H9 (cell line): Measurements from ENCODE around the gene SAFB. TPM values are rescaled to one million over a fixed set of nuclear protein-coding genes. Genes with fewer than 3 reads are reported as not detected.

Experiments
- DNase-seq: peaks from one replicate; pipeline ENCODE4 v3.0.0-alpha.2; 2017
- H2AFZ ChIP-seq: one replicate; pipeline ENCODE4 v1.6.1; 2013; ENCODE audit warnings: mild to moderate bottlenecking, low read length, control low read depth, moderate library complexity
- H2AK5ac ChIP-seq: 2 replicates; pipeline ENCODE4 v1.6.1; 2013; ENCODE audit warnings: low read length, control low read depth, mixed read lengths; ENCODE audit not compliant: insufficient read length
- H2BK120ac ChIP-seq: one replicate; pipeline ENCODE4 v1.6.1; 2013; ENCODE audit warnings: low read depth, mild to moderate bottlenecking, low read length, control low read depth, inconsistent platforms; ENCODE audit not compliant: poor library complexity, severe bottlenecking
- H2BK12ac ChIP-seq: 2 replicates; pipeline ENCODE4 v1.6.1; 2013; ENCODE audit warnings: low read length, control low read depth, mixed read lengths, low read depth; ENCODE audit not compliant: insufficient read length
- H2BK15ac ChIP-seq: 2 replicates; pipeline ENCODE4 v1.6.1; 2013; ENCODE audit warnings: low read depth, low read length, control low read depth
- H2BK20ac ChIP-seq: one replicate; pipeline ENCODE4 v1.6.1; 2013; ENCODE audit warnings: low read depth, mild to moderate bottlenecking, low read length, control low read depth, inconsistent platforms; ENCODE audit not compliant: poor library complexity, severe bottlenecking
- H2BK5ac ChIP-seq: 2 replicates; pipeline ENCODE4 v1.6.1; 2013; ENCODE audit warnings: low read length, control low read depth, mixed read lengths; ENCODE audit not compliant: insufficient read length
- H3K14ac ChIP-seq: 2 replicates; pipeline ENCODE4 v1.6.1; 2013; ENCODE audit warnings: low read length, control low read depth; ENCODE audit not compliant: insufficient read depth
- H3K18ac ChIP-seq: 2 replicates; pipeline ENCODE4 v1.6.1; 2013; ENCODE audit warnings: low read depth, mild to moderate bottlenecking, mixed read lengths, low read length, control low read depth; ENCODE audit not compliant: insufficient read length
- H3K23ac ChIP-seq: 2 replicates; pipeline ENCODE4 v1.6.1; 2013; ENCODE audit warnings: low read length, control low read depth, mixed read lengths, low read depth; ENCODE audit not compliant: insufficient read length
- H3K23me2 ChIP-seq: 2 replicates; pipeline ENCODE4 v1.6.1; 2013; ENCODE audit warnings: low read depth, mild to moderate bottlenecking, mixed read lengths, low read length, control low read depth; ENCODE audit not compliant: insufficient read length, poor library complexity, severe bottlenecking
- H3K27ac ChIP-seq: 2 replicates; pipeline ENCODE4 v1.5.1; 2013; ENCODE audit warnings: low read length, control low read depth, mixed read lengths, low read depth; ENCODE audit not compliant: insufficient read length
- H3K27me3 ChIP-seq: 2 replicates; pipeline ENCODE4 v1.6.1; 2013; ENCODE audit warnings: low read length, control low read depth, inconsistent platforms; ENCODE audit not compliant: insufficient read depth
- H3K4ac ChIP-seq: 2 replicates; pipeline ENCODE4 v1.6.1; 2013; ENCODE audit warnings: low read depth, mild to moderate bottlenecking, control low read depth, inconsistent platforms, low read length, moderate library complexity
- H3K4me1 ChIP-seq: 2 replicates; pipeline ENCODE4 v1.6.1; 2013; ENCODE audit warnings: low read length, control low read depth, inconsistent platforms; ENCODE audit not compliant: insufficient read depth
- H3K4me2 ChIP-seq: 2 replicates; pipeline ENCODE4 v1.6.1; 2013; ENCODE audit warnings: low read length, control low read depth, mixed read lengths; ENCODE audit not compliant: insufficient read length, insufficient read depth
- H3K56ac ChIP-seq: 2 replicates; pipeline ENCODE4 v1.6.1; 2013; ENCODE audit warnings: low read depth, mild to moderate bottlenecking, mixed read lengths, low read length, control low read depth; ENCODE audit not compliant: insufficient read length
- H3K79me1 ChIP-seq: 2 replicates; pipeline ENCODE4 v1.6.1; 2013; ENCODE audit warnings: low read depth, mild to moderate bottlenecking, moderate library complexity, low read length, control low read depth, inconsistent platforms; ENCODE audit not compliant: insufficient read depth, poor library complexity, severe bottlenecking
- H3K79me2 ChIP-seq: 2 replicates; pipeline ENCODE4 v1.6.1; 2013; ENCODE audit warnings: low read length, control low read depth, inconsistent platforms; ENCODE audit not compliant: insufficient read depth
- H3K9ac ChIP-seq: 2 replicates; pipeline ENCODE4 v1.6.1; 2013; ENCODE audit warnings: low read length, control low read depth, mixed read lengths; ENCODE audit not compliant: insufficient read length; ENCODE audit errors: extremely low read depth
- H3K9me3 ChIP-seq: one replicate; pipeline ENCODE4 v1.6.1; 2013; ENCODE audit warnings: low read depth, low read length, inconsistent platforms; ENCODE audit not compliant: control insufficient read depth
- H3T11ph ChIP-seq: one replicate; pipeline ENCODE4 v1.6.1; 2013; ENCODE audit warnings: mild to moderate bottlenecking, low read length, control low read depth, inconsistent platforms
- H4K20me1 ChIP-seq: one replicate; pipeline ENCODE4 v1.6.1; 2013; ENCODE audit not compliant: control insufficient read depth, insufficient read length, insufficient read depth
- H4K5ac ChIP-seq: 2 replicates; pipeline ENCODE4 v1.6.1; 2013; ENCODE audit warnings: low read depth, mild to moderate bottlenecking, mixed read lengths, low read length, control low read depth; ENCODE audit not compliant: insufficient read length
- H4K8ac ChIP-seq: replicated peaks from 2 replicates; pipeline ENCODE4 v1.6.1; 2013; ENCODE audit warnings: low read length, control low read depth, mixed read lengths, low read depth; ENCODE audit not compliant: insufficient read length
- H4K91ac ChIP-seq: 2 replicates; pipeline ENCODE4 v1.6.1; 2013; ENCODE audit warnings: low read depth, mild to moderate bottlenecking, moderate library complexity, mixed read lengths, low read length, control low read depth; ENCODE audit not compliant: insufficient read length
- H3K27ac Mint-ChIP-seq, 3 experiments: 2 replicates in 2 of 3; 3 replicates in 1 of 3; pipeline ENCODE4 v1.8.0; 2020 to 2021; ENCODE audit warnings: mixed read lengths in 3 of 3, mild to moderate bottlenecking in 1 of 3, moderate library complexity in 1 of 3
- H3K27me3 Mint-ChIP-seq: 2 replicates; pipeline ENCODE4 v1.8.0; 2021; ENCODE audit warnings: low read depth, mild to moderate bottlenecking, moderate library complexity, mixed read lengths
- H3K36me3 Mint-ChIP-seq, 3 experiments: 2 replicates in 2 of 3; 3 replicates in 1 of 3; pipeline ENCODE4 v1.8.0; 2020 to 2021; ENCODE audit warnings: low read depth in 3 of 3, mixed read lengths in 3 of 3; ENCODE audit not compliant: insufficient read depth in 1 of 3
- H3K4me1 Mint-ChIP-seq, 2 experiments: 2 replicates each; pipeline ENCODE4 v1.8.0; 2020; ENCODE audit warnings: mixed read lengths in 2 of 2
- H3K4me3 Mint-ChIP-seq, 2 experiments: 2 replicates in 1 of 2; 3 replicates in 1 of 2; pipeline ENCODE4 v1.8.0; 2020 to 2021; ENCODE audit warnings: mild to moderate bottlenecking in 2 of 2, mixed read lengths in 2 of 2, moderate library complexity in 1 of 2
- H3K9me3 Mint-ChIP-seq, 2 experiments: 2 replicates in 1 of 2; 3 replicates in 1 of 2; pipeline ENCODE4 v1.8.0; 2020; ENCODE audit warnings: mild to moderate bottlenecking in 2 of 2, mixed read lengths in 2 of 2, moderate library complexity in 1 of 2
- CTCF ChIP-seq: fragments of 200-600 bp; sonication (generic); conservative IDR thresholded peaks from 3 replicates; pipeline ENCODE4 v1.8.0; 2021; ENCODE audit warnings: antibody characterized with exemption, mild to moderate bottlenecking
- WGBS: extraction: QIAGEN DNeasy Blood & Tissue Kit; methylation state at CpG from one replicate; pipeline ENCODE4 v1.1.7; 2013; ENCODE audit warnings: missing lambda C conversion rate, low lambda C conversion rate, mixed read lengths; ENCODE audit not compliant: insufficient read length; ENCODE audit errors: extremely low coverage; 5-methylcytosine and 5-hydroxymethylcytosine counted together
- total RNA-seq: library from RNA; stranded (reverse); gene quantifications from 2 replicates; pipeline ENCODE4 v1.2.1, GENCODE V29; 2021

Gene SAFB
- total RNA-seq, 1 experiment from 2014 or later = 110 TPM

GRCh38 chr19:5588441-5588840 lies 34.4 kb upstream of the SAFB start:
- Mint-ChIP-seq H3K9me3 (no peaks in the 10 kb centered on the region; a peak in 1 of 5 replicates), H3K36me3 (peaks cover 32 to 63% (median 62%) of the 10 kb centered on the region in 3 experiments), H3K4me1 (peaks cover 15 to 23% of the 10 kb centered on the region in 2 experiments), H3K27me3 (no peaks in the 10 kb centered on the region), H3K4me3 (no peak overlapping the region; a peak in 1 of 5 replicates), H3K27ac (peak overlapping the region in 2 of 3 experiments; percentile 53 to 55; a peak in 3 of 7 replicates)
- Histone ChIP-seq H3K27ac (no peak overlapping the region), H2AFZ (no peak overlapping the region), H2BK20ac (no peak overlapping the region), H3K18ac (no peak overlapping the region), H3K9ac (no peak overlapping the region), H4K5ac (no peak overlapping the region), H4K8ac (no peak overlapping the region), H2BK5ac (no peak overlapping the region), H3K4me2 (no peak overlapping the region), H2BK120ac (no peak overlapping the region), H3K79me2 (no peaks in the 10 kb centered on the region), H3K23me2 (peaks cover 5% of the 10 kb centered on the region), H2BK12ac (no peak overlapping the region), H3K4ac (no peak overlapping the region), H4K91ac (no peak overlapping the region), H3K4me1 (no peaks in the 10 kb centered on the region; the same call in 1 of the 2 replicates), H2AK5ac (no peak overlapping the region), H4K20me1 (no peaks in the 10 kb centered on the region), H3K9me3 (no peaks in the 10 kb centered on the region), H2BK15ac (no peak overlapping the region), H3K27me3 (no peaks in the 10 kb centered on the region), H3K14ac (no peak overlapping the region), H3K79me1 (no peaks in the 10 kb centered on the region), H3K56ac (no peak overlapping the region), H3T11ph (no peak overlapping the region), H3K23ac (no peak overlapping the region)
- WGBS = no CpG with 5 or more reads among the region's 10 CpGs
- no peak for TF ChIP-seq CTCF
- DNase-seq = no peak
